HepG2 (cell line): ENCODE data around the gene LRGUK. TPM values are rescaled to one million over a fixed set of nuclear protein-coding genes. Genes with fewer than 3 reads are reported as not detected.

Experiments used
- ATAC-seq: fragments of 200-7000 bp; cut with Tn5 transposase; 3 replicates; pipeline ENCODE4 v1.9.1; 2020; ENCODE audit warnings: mild to moderate bottlenecking, moderate library complexity
- BruUV-seq: library from RNA; stranded (reverse); fragments of 400-500 nt; replicated peaks from 2 replicates; lab custom pipeline; 2021; lab: Mats Ljungman, UMichigan
- CTCF ChIA-PET: fragments of 300-600 bp; formaldehyde crosslinking; extraction: SDS; loops from one replicate; lab custom pipeline; 2021; ENCODE audit warnings: low total read pairs, inconsistent platforms, low intra/inter-chr PET ratio; lab: Yijun Ruan, JAX
- POLR2A ChIA-PET: fragments of 350-600 bp; sonication (Branson Sonifier 250); formaldehyde crosslinking; loops from one replicate; lab custom pipeline; 2020; ENCODE audit warnings: antibody characterized with exemption, inconsistent platforms; lab: Yijun Ruan, JAX
- DNase-seq: peaks from one replicate; pipeline ENCODE4 v3.0.0-alpha.2; 2015; ENCODE audit warnings: low spot score
- FAIRE-seq: peaks from 3 replicates; lab custom pipeline; 2011; peaks lifted over from hg19 to GRCh38; lab: Jason Lieb, UNC
- H2AFZ ChIP-seq: one replicate; pipeline ENCODE4 v1.6.1; 2011; ENCODE audit warnings: low read length, inconsistent platforms
- H3K27ac ChIP-seq: fragments of 300-600 bp; 3 replicates; pipeline ENCODE4 v1.8.0; 2011; ENCODE audit warnings: mixed run types, mild to moderate bottlenecking, mixed read lengths, low read length, inconsistent platforms; ENCODE audit not compliant: insufficient read depth; ENCODE audit errors: extremely low read length
- H3K27me3 ChIP-seq, 2 experiments: fragments of 200-600 bp in 1 of 2; 2 replicates in 1 of 2; 3 replicates in 1 of 2; pipeline versions ENCODE4 v1.6.0 to v1.8.0; 2011; ENCODE audit warnings: low read length in 2 of 2, mild to moderate bottlenecking in 2 of 2, moderate library complexity in 2 of 2, inconsistent platforms in 1 of 2; ENCODE audit not compliant: insufficient read depth in 2 of 2, control insufficient read depth in 1 of 2
- H3K36me3 ChIP-seq, 2 experiments: fragments of 200-600 bp in 1 of 2; replicated peaks in 1 of 2; 2 replicates in 1 of 2; 3 replicates in 1 of 2; pipeline versions ENCODE4 v1.5.1 to v1.8.0; 2011; ENCODE audit warnings: low read length in 2 of 2, inconsistent platforms in 1 of 2; ENCODE audit not compliant: insufficient read depth in 2 of 2, control insufficient read depth in 1 of 2
- H3K4me1 ChIP-seq: 2 replicates; pipeline ENCODE4 v1.5.1; 2012; ENCODE audit warnings: low read length, inconsistent platforms; ENCODE audit not compliant: insufficient read depth
- H3K4me2 ChIP-seq: 2 replicates; pipeline ENCODE4 v1.6.0; 2011; ENCODE audit warnings: low read depth, low read length, inconsistent platforms
- H3K4me3 ChIP-seq, 3 experiments: fragments of 200-600 bp in 1 of 3; sonication (generic), shearing (Covaris generic) in 1 of 3; replicated peaks in 1 of 3; 2 replicates each; pipeline ENCODE4 v1.5.1; 2011 to 2016; ENCODE audit warnings: low read length in 3 of 3, inconsistent platforms in 2 of 3, low read depth in 2 of 3, mild to moderate bottlenecking in 2 of 3, control low read depth in 1 of 3, mixed read lengths in 1 of 3; ENCODE audit not compliant: insufficient read depth in 1 of 3
- H3K79me2 ChIP-seq: one replicate; pipeline ENCODE4 v1.6.1; 2011; ENCODE audit warnings: low read length, inconsistent platforms; ENCODE audit not compliant: insufficient read depth
- H3K9ac ChIP-seq: 2 replicates; pipeline ENCODE4 v1.6.0; 2011; ENCODE audit warnings: mild to moderate bottlenecking, low read depth, low read length, inconsistent platforms; ENCODE audit not compliant: insufficient read depth
- H3K9me3 ChIP-seq: 2 replicates; pipeline ENCODE4 v1.5.1; 2012; ENCODE audit warnings: mild to moderate bottlenecking, low read length
- H4K20me1 ChIP-seq: 2 replicates; pipeline ENCODE4 v1.6.0; 2011; ENCODE audit warnings: inconsistent platforms, mild to moderate bottlenecking, low read length, moderate library complexity; ENCODE audit not compliant: insufficient read depth
- AKAP8 ChIP-seq: sonication (generic); formaldehyde crosslinking; IDR thresholded peaks from 2 replicates; pipeline ENCODE4 v1.5.1; 2020; ENCODE audit warnings: mild to moderate bottlenecking, missing genetic modification reagents
- EEA1 ChIP-seq: sonication (generic); formaldehyde crosslinking; IDR thresholded peaks from 2 replicates; pipeline ENCODE4 v1.5.1; 2020; ENCODE audit warnings: mild to moderate bottlenecking, missing genetic modification reagents, borderline replicate concordance
- MAFG ChIP-seq: sonication (generic); formaldehyde crosslinking; IDR thresholded peaks from 2 replicates; pipeline ENCODE4 v1.5.1; 2020; ENCODE audit warnings: mild to moderate bottlenecking, missing genetic modification reagents
- MTF1 ChIP-seq: sonication (generic); formaldehyde crosslinking; IDR thresholded peaks from 2 replicates; pipeline ENCODE4 v1.5.0; 2020; ENCODE audit warnings: missing genetic modification reagents
- PHB2 ChIP-seq: fragments of 450-650 bp; IDR thresholded peaks from 2 replicates; pipeline ENCODE4 v1.6.1; 2018; ENCODE audit not compliant: partially characterized antibody
- YY1 ChIP-seq: IDR thresholded peaks from 2 replicates; pipeline ENCODE4 v1.6.1; 2011; ENCODE audit warnings: low read length, low read depth, moderate library complexity, mild to moderate bottlenecking; ENCODE audit not compliant: insufficient read depth, insufficient replicate concordance
- WGBS: methylation state at CpG from one replicate; pipeline ENCODE4 v1.1.6; 2017; ENCODE audit warnings: low lambda C conversion rate; 5-methylcytosine and 5-hydroxymethylcytosine counted together
- in situ Hi-C: cut with HindIII; loops from 2 replicates; pipeline ENCODE4 v1.10.0; 2017; ENCODE audit warnings: low pct_unique_long_range_greater_than_20kb; ENCODE audit not compliant: extremely low pct_ligation_motif_present
- intact Hi-C: fragments of 100-400 bp; cut with micrococcal nuclease; formaldehyde crosslinking; loops from one replicate; pipeline ENCODE4 v1.10.0; 2022; ENCODE audit not compliant: unreplicated experiment
- polyA plus RNA-seq, 8 experiments: library from polyadenylated mRNA; depleted of rRNA in 3 of 8; stranded (reverse) in 7 of 8; unstranded in 1 of 8; fragments of >200 nt; fragmentation: Illumina TruSeq in 4 of 8; extraction: Trizol in 4 of 8; gene quantifications; 2 replicates each; pipeline versions ENCODE4 v1.2.1 to v1.2.3, GENCODE V29; 2011 to 2016; ENCODE audit warnings: low read depth in 4 of 8, missing spikeins in 1 of 8, mixed read lengths in 1 of 8; ENCODE audit not compliant: insufficient read depth in 1 of 8
- total RNA-seq, 5 experiments: library from RNA; depleted of rRNA; stranded (reverse); fragments of >200 nt; fragmentation: Illumina TruSeq; extraction: Trizol; gene quantifications; 2 replicates each; pipeline ENCODE4 v1.2.3, GENCODE V29; 2016; ENCODE audit warnings: low read depth in 1 of 5
- TF ChIP-seq, protein P1 (sequence below): sonication (generic); formaldehyde crosslinking; IDR thresholded peaks from 2 replicates; pipeline ENCODE4 v1.8.0; 2022; ENCODE audit warnings: mild to moderate bottlenecking, missing genetic modification reagents; ENCODE audit not compliant: insufficient replicate concordance
- TF ChIP-seq, protein P2 (sequence below): sonication (generic); formaldehyde crosslinking; IDR thresholded peaks from 2 replicates; pipeline ENCODE4 v1.4.0; 2020; ENCODE audit warnings: missing genetic modification reagents

The LRGUK gene
- total and polyA plus RNA-seq, 2 of the 13 experiments (the other 11 are each of a cell fraction or from before 2014, with no cell fraction given), result 0.18 to 0.20 TPM

DNA sequence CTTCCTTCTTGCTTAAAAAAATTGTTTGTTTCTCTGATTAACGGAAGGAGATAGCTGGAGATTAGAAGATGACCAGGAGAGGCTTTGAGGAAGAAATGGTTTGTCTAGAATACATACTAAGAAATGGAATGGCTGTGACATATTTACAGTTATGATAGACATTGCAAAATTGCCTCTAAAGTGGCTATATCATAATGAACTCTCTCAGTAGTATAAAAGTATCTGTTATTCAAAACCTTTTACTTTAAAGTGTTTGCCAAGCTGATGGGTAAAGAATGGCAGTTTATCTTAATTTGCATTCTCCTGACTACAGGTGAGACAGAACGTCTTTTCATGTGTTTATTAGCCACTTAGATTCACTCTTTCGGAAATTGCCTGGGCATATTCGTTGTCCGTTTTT, 28.7 kb downstream of the LRGUK start:
- Histone ChIP-seq H3K4me1 (no peaks in the 10 kb centered on the region), H3K27me3 (no peaks in the 10 kb centered on the region), H3K27ac (no peak overlapping the region), H3K4me2 (no peak overlapping the region), H3K4me3 (no peak overlapping the region), H3K9me3 (no peaks in the 10 kb centered on the region), H3K36me3 (no peaks in the 10 kb centered on the region), H3K9ac (no peak overlapping the region), H4K20me1 (no peaks in the 10 kb centered on the region), H3K79me2 (no peaks in the 10 kb centered on the region), H2AFZ (no peak overlapping the region)
- no TSS peak for BruUV-seq
- WGBS, result 26% methylated on average over 5 of the region's 5 CpGs
- FAIRE-seq (no peak), ATAC-seq (no peak), DNase-seq (no peak)
- CTCF ChIA-PET, result no interaction called here
- intact Hi-C loops (no loop called here), in situ Hi-C loops (no loop called here)
- no peak for TF ChIP-seq EEA1 (CRISPR knock-in tag)
- TF ChIP-seq PHB2, result no peak
- no peak for TF ChIP-seq MTF1
- no peak for TF ChIP-seq MAFG (CRISPR knock-in tag)
- TF ChIP-seq YY1, result no peak
- TF ChIP-seq AKAP8 (CRISPR knock-in tag), result no peak
- TF ChIP-seq, protein P1, sequence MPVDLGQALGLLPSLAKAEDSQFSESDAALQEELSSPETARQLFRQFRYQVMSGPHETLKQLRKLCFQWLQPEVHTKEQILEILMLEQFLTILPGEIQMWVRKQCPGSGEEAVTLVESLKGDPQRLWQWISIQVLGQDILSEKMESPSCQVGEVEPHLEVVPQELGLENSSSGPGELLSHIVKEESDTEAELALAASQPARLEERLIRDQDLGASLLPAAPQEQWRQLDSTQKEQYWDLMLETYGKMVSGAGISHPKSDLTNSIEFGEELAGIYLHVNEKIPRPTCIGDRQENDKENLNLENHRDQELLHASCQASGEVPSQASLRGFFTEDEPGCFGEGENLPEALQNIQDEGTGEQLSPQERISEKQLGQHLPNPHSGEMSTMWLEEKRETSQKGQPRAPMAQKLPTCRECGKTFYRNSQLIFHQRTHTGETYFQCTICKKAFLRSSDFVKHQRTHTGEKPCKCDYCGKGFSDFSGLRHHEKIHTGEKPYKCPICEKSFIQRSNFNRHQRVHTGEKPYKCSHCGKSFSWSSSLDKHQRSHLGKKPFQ, result no peak
- TF ChIP-seq, protein P2, sequence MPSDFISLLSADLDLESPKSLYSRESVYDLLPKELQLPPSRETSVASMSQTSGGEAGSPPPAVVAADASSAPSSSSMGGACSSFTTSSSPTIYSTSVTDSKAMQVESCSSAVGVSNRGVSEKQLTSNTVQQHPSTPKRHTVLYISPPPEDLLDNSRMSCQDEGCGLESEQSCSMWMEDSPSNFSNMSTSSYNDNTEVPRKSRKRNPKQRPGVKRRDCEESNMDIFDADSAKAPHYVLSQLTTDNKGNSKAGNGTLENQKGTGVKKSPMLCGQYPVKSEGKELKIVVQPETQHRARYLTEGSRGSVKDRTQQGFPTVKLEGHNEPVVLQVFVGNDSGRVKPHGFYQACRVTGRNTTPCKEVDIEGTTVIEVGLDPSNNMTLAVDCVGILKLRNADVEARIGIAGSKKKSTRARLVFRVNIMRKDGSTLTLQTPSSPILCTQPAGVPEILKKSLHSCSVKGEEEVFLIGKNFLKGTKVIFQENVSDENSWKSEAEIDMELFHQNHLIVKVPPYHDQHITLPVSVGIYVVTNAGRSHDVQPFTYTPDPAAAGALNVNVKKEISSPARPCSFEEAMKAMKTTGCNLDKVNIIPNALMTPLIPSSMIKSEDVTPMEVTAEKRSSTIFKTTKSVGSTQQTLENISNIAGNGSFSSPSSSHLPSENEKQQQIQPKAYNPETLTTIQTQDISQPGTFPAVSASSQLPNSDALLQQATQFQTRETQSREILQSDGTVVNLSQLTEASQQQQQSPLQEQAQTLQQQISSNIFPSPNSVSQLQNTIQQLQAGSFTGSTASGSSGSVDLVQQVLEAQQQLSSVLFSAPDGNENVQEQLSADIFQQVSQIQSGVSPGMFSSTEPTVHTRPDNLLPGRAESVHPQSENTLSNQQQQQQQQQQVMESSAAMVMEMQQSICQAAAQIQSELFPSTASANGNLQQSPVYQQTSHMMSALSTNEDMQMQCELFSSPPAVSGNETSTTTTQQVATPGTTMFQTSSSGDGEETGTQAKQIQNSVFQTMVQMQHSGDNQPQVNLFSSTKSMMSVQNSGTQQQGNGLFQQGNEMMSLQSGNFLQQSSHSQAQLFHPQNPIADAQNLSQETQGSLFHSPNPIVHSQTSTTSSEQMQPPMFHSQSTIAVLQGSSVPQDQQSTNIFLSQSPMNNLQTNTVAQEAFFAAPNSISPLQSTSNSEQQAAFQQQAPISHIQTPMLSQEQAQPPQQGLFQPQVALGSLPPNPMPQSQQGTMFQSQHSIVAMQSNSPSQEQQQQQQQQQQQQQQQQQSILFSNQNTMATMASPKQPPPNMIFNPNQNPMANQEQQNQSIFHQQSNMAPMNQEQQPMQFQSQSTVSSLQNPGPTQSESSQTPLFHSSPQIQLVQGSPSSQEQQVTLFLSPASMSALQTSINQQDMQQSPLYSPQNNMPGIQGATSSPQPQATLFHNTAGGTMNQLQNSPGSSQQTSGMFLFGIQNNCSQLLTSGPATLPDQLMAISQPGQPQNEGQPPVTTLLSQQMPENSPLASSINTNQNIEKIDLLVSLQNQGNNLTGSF (CRISPR knock-in tag), result no peak
- POLR2A ChIA-PET, result no interaction called here
